ENCODE data around the gene FBF1.
"Not testable (repeated sequence)": the region's sequence is repeated elsewhere in the genome, so short reads cannot be mapped to it uniquely, and the experiment has no call there.

DNA sequence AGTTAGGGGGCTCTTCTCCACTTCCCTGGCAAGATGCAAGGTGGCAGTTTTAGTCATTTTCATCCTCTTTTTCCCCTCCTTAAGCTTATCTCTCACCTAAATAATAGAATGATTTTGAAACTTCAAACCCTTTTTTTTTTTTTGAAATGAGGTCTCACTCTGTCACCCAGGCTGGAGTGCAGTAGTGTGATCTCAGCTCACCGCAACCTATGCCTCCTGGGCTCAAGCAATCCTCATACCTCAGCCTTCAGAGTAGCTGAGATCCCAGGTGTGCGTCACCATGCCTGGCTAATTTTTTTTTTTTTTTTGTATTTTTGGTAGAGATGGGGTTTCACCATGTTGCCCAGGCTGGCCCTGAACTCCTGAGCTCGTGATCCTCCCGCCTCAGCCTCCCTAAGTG lies 76.0 kb downstream of the FBF1 start:
- not testable (repeated sequence) for TF ChIP-seq SP1 (IDR thresholded peaks at IDR 0.05); HDGF (IDR thresholded peaks at IDR 0.05; ENCODE audit: borderline replicate concordance); BHLHE40 (IDR thresholded peaks at IDR 0.05; ENCODE audit: borderline replicate concordance); L3MBTL2 (conservative IDR thresholded peaks at IDR 0.05); FOXK2 (IDR thresholded peaks at IDR 0.05); ELF4 (IDR thresholded peaks at IDR 0.05); FOXM1 (IDR thresholded peaks at IDR 0.05; ENCODE audit: borderline replicate concordance); NFRKB (IDR thresholded peaks at IDR 0.05)

Data from HEK293T (cell line).